ENCODE measurements around the gene SAFB.

Gene SAFB

GRCh38 chr19:5666921-5667610, 44.2 kb downstream of the SAFB start:
- DNase-seq (ENCODE audit: low read depth, low spot score) = no peak

GRCh38 chr19:5667751-5668271, 44.9 kb downstream of the SAFB start:
- DNase-seq (ENCODE audit: low read depth, low spot score) = peak; percentile 97

DNA sequence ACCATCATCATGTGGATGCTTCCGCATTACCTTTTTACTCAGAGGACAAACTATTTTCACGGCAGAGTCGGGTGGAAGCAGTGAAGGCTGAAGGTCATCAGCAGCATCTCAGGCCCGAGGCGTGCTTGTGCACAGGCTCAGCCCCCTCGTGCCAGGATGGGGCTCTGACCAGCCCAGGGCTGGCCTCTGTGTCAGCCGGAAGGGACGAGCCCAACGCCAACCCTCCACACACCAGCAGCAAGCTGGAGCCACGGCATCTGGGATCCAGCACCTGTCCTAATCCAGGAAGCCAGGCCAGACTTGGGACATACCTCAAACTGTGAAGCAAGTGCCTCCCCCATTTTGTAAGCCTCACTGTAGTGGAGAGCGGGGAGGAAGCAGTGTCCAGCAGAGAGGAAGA, 46.3 kb downstream of the SAFB start:
- no peak for DNase-seq (ENCODE audit: low read depth, low spot score)

- no peak for DNase-seq (ENCODE audit: low read depth, low spot score)
These were observed 48.7 kb downstream of the SAFB start for GRCh38 chr19:5671600-5671999.

DNA sequence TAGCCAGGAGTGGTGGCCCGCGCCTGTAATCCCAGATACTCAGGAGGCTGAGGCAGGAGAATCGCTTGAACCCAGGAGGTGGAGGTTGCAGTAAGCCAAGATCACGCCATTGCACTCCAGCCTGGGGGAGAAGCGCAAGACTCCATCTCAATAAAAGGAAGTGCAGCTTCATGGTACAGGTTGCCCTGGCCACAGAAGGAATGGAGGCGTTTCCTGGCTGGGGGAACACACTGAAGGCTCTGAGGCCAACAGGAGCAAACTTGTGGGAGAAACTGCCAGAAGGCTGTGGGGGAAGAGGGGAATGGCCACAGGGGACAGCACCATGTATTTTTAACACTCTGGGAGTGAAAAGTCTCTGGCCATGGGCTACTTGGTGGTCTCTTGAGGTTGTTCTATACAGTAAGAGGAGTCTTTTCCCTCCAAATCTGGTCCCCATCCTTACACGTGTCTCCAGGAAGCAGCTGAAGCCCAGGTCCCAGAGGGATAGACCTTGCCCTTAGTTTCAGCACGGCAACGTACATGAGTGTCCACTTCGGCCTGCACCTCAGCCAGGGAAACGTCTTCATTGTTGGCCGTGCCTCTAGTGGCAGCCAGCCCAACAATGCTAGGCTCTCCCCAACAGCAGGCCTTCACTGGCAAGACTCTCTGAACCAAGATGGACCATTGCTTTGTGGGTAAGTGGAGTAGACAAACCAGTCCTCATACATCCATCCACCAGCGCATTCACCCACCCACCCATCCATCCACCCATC, 50.0 kb downstream of the SAFB start:
- no peak for DNase-seq (ENCODE audit: low read depth, low spot score)

DNA sequence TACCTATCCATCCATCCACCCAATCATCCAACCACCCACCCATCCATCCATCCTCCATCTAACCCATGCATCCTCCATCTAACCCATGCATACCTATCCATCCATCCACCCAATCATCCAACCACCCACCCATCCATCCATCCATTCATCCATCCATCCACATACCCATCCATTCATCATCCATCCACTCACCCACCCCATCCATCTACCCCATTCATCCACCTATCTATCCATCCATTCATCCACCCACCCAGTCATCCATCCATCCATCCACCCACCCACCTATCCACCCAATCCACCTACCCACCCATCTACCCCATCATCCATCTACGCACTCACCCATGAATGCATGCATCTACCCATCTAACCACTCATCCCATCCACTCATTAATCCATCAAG, 50.9 kb downstream of the SAFB start:
- DNase-seq (ENCODE audit: low read depth, low spot score) = no peak

- DNase-seq (ENCODE audit: low read depth, low spot score) = no peak
These were observed 51.8 kb downstream of the SAFB start for GRCh38 chr19:5674714-5675113.

- no peak for DNase-seq (ENCODE audit: low read depth, low spot score)
These were observed 53.4 kb downstream of the SAFB start for GRCh38 chr19:5676105-5676771.

DNA sequence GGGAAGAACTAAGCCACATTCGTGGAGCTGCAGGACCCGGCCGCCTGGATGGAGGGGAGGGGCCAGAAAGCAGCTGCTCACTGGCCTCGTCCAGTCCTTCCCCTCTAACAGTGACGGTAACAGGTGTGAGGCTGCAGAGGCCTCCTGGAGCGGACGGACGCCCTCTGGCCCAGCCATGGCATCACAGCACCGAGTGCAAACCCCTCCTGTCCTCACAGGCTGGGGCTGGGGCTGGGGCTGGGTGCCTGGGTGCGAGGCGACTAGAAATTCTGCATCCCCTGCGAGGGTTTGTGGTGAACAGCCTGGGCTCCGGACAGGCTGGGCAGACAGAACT, 53.9 kb downstream of the SAFB start:
- no peak for DNase-seq (ENCODE audit: low read depth, low spot score)

DNA sequence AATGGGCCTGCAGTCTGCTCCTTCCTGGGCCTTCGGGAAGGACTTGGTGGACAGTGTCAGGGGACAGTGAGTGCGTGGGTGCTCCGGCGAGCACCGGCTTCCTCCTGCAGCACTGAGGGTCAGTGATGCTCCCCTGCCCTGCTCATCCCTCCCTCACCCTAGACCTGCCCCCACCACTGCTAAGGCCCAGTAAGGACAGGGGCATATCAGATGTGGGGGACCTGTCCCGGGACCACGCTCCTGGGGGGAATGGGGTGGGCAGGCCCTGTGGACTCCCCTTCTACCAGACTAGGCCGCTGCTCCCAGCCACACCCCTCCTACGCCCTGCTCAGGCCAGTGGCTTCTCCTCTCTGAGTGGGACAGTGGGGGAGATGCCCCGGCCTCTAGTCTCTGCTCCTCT, 54.3 kb downstream of the SAFB start:
- DNase-seq (ENCODE audit: low read depth, low spot score) = no peak

DNA sequence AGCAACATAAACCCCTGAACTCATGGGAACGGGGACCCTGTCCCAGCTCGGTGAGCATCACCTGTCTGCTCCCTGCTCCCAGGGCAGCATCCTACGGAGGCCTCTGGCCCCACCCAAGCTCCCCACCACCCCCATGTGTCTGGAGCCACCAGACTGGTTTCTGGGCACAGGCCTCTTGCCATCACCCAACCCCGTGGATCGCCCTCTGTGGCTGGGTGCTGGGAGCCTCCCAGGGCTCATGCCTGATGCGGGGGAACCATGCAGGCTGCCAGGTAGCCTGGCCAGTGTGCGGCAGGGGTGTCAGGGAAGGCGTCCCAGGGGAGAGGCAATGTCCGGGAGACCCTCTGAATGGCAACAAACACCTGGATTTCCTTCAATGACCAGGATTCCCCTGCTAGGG, 54.7 kb downstream of the SAFB start:
- no peak for DNase-seq (ENCODE audit: low read depth, low spot score)

DNA sequence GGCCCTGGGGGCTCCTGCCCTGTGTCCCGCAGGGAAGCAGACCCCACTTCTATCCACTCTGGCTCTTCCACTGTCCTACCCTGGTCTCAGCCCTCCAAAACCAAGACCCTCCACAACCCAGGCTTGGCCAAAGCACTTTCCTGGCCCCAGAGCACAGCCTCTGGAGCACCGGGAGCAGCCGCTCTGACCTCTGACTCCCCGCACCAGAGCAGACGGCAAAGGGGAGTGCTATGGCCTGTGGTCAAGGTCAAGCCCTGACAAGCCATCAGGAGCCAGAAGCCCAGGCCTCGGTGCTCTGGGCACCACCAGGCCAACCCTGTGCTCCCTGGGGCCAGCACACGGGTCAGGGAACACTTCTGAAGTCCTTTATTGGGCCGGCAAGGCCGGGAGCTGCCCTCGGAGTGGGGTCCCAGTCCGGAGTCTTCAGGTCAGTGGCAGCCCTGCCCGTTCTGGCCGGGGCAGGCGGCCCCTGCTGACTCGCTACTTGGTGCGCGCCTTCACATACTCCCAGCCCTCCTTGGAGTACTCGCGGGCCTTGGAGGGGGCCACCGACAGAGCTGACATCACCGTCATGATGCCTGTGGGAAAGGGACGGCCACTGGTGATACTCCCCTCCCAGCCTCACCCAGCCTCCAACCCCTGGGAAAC, 55.3 kb downstream of the SAFB start:
- no peak for DNase-seq (ENCODE audit: low read depth, low spot score)

GRCh38 chr19:5679289-5680083, 56.6 kb downstream of the SAFB start:
- no peak for DNase-seq (ENCODE audit: low read depth, low spot score)

- no peak for DNase-seq (ENCODE audit: low read depth, low spot score)
These were observed 57.2 kb downstream of the SAFB start for GRCh38 chr19:5680084-5680436.

- DNase-seq (ENCODE audit: low read depth, low spot score) = peak; percentile 99
These were observed 57.8 kb downstream of the SAFB start, which contains the start of the genes HSD11B1L and MICOS13 for GRCh38 chr19:5680437-5681368. Gene HSD11B1L (plus strand): TSS chr19:5681027. CDS start chr19:5684833, 3,806 bp downstream. Gene MICOS13 (minus strand): TSS chr19:5680516. CDS start chr19:5680486, 30 bp downstream.

- DNase-seq (ENCODE audit: low read depth, low spot score) = no peak
These were observed 58.7 kb downstream of the SAFB start for GRCh38 chr19:5681391-5682106.

DNA sequence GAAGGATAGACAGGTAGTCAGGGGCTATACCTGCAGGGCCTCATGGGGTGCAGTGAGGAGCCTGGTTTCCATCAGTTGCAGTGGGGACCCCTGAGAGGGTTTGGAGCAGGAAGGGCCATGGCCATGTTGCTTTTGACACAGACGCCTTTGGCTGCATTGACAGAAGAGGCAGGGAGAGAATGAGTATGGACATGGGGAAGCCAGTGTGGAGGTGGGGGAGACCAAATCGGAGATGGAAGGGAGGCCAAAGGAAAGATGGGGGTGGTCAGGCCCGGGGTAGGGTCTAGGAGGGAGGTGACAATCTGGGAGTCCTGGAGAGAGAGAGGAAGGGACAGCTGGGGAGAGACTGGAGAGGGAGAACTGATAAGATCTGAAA, 59.2 kb downstream of the SAFB start:
- no peak for DNase-seq (ENCODE audit: low read depth, low spot score)

DNA sequence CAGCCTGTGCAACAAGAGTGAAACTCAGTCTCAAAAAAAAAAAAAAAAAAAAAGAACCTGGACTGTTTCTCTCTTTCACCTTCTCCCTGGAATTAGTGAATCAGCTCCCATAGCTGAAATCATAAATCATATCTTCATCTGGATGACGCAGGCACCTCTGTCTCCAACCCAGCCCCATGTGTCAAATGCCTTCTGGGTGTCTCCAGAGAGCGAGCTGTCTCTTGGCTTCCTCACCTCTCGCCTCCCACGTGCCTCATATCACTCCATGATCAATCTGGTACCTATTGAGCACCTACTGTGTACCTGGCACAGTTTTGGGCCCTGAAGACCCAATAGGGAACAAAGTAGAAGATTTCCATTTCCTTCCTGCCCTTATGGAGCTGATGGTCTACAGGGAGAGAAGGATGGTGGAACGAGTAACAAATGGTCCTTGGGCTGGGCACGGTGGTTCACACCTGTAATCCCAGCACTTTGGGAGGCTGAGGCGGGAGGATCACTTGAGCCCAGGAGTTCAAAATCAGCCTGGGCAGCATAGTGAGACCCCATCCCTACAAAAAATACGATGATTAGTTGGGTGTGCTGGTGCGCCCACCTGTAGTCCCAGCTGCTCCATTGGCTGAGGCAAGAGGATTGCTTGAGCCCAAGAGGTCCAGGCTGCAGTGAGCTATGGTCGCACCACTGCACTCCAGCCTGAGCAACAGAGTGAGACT, 60.4 kb downstream of the SAFB start:
- no peak for DNase-seq (ENCODE audit: low read depth, low spot score)

Data from ELF-1 (cell line).